ENCODE data around the gene FLT3.

The FLT3 gene

GRCh38 chr13:28001837-28002473, 98.4 kb downstream of the FLT3 start:
- DNase-seq, result no peak

GRCh38 chr13:28001049-28001448, 99.3 kb downstream of the FLT3 start:
- DNase-seq, result no peak

- no peak for DNase-seq
Observed at GRCh38 chr13:28000567-28000966, 99.8 kb downstream of the FLT3 start.

DNA sequence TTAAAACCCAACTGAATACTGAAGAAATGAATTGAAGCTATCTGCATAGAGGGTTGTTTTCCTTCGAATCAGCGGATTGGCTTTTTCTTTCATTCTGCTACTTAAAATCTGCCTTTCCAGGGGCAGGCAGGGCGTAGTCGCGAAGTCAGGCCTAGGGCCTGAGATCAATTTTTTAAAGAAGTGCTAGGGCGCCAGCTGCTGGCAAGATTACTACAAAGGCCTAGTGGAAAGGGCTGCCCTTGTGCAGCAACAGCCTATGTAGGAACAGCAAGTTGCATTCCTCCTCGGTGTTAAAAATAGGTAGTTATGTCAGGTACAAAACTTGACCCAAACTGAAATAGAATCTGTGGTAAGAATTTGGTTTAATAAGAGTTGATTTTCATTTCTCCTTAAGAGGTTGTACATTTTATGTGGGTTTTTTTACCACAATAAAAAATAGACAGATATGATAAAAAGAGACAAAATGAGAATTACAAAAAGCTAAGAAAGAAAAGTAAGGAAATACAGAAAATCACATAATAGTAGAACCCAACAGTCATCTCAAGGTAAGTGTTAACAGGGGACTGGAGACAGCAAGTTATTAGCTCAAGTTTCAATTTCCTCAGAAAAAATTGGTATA, 102.4 kb downstream of the FLT3 start:
- peak in 3 of 51 donors; percentile 1 to 14 (median 3) for DNase-seq

DNA sequence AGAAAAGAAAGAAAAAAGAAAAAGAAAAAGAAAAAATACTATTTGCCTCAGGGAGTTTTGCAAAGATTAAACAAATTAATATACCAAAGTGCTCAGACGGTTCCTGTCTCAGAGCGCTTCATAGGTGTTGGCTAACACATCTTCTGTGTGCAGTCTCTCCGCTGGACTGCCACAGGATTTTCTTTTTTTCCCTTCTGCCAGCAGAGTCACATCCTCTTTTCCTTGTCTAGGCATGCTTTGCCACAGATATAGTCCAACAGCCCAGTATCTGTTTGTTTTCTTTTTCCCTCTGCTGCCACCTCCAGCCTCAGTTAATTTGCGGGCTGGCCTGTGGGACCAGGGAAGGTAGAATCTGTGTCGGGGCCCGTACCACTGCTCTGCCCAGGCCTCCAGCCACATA, 108.5 kb downstream of the FLT3 start:
- DNase-seq, result no peak

DNA sequence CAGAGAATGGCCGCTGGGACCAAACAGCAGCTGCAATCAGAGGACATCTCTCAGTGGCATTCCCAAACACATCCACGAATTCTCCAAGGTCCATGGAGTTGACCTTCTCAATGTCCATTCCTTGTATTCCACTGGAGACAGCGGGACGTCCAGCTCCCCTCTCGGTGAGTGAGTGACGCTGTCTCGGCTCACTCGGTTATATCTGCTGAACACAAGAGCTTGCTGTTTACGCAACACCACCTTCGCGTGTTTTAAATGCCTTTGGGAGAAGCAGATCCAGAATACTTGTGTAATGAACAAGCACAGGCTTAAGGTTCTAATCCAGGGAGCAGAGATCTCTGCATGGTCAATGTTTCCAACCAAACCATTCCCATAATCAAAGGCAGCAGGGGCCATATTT, 111.9 kb downstream of the FLT3 start, which contains the start of gene URAD:
TSS of gene URAD (minus strand) at position 174 of the 400 bp plus-strand sequence. CDS start at position 118, 56 bp downstream.
- no peak for DNase-seq

DNA sequence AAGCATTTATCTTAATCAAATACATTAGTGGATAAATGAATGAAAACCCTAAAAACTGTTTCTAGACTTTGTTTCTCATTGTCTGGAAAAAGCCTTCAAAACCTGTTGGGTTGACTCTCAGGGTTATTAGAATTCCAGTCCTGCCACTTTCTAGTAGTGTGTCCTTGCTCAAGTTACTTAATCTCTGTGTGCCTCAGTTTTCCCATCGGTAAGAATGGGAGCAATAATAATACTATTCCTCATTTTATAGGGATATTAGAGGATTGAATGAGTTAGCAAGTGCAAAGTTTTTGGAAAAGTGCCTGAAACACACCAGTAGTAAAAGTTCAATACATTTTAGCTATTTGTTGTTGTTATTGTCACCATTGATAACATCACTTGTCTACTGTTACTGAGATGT, 114.8 kb downstream of the FLT3 start:
- no peak for DNase-seq

DNA sequence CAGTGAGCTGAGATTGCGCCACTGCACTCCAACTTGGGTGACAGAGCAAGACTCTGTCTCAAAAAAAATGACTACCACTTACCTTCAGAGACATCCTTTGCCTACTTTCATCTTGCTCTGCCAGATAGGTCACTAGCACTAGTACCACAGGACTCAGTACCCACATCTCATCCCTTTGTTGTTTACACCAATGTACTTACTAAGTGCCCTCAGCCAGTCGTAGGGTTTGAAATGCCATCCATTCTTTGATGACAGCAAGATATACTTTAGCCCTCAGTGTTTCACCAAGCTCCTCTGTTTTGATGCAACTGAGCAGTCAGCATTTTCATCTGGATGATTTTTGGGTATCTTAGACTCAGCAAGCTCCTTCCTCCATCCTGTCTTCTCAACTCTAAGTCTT, 118.0 kb downstream of the FLT3 start:
- DNase-seq, result no peak

DNA sequence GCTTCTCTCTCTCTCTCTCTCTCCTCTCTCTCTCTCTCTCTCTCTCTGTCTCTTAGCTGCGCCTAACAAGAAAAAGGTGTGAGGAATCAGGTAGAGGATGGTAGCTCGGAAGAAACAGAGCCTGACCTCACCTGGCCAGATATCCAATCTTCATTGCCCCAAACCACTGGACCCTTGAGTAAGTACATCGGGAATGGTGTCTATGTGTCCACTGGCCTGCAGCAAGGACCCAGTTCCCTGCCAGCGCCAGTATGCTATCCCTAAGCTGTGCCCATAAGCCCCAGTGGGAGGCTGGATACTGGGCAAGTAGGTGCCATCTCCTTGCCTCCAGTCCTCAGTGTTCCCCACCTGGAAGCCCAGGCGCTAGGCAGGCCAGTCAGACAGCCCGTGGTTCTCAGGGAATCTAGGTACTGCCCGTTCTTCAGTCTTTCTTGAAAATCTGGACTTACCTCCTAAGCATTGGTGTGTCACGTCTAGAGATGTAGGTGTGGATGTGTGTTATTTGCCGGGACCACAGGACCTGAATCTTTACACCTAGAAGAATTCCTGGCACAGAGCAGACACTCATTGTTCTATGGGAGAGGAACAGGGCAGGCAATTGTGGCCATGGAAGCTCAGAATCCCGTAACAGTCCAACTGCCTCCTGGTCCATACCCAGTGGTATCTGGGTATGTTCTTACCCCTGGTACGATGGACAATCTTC, 119.2 kb downstream of the FLT3 start:
- no peak for DNase-seq

DNA sequence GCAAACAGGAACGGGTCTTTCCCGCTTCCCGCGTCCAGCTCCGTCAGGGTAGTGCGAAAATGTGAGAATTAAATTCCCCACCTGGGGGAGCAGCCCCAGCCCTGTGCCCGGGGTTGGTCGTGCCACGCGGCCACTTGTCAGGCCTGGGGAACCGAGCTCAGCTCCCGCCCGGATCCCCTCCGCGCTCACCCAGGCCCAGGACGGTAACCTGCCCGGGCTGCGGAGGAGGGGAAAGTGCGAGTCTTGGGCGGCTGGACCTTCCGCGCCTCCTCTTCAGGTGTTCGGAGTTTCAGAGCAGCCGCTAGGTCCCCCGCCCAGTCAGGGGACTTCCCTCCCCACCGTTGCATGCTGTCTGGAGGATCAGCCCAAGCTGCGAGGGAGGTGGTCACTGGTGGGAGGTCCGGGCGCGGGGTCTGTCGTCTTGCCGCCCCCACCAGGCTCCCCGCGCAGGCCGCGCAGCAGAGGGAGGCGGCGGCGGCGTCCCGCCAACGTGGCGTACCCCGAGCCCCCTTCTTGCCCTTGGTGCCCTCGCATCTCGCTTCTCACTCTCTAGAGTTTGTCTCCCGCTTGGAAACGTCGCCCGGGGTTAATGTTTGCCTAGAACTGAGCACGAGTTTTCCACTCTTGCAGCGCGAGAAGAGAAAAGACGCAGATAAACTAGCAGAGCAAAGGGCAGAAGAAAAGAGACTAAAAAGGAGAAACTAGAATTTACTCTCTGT, 119.9 kb downstream of the FLT3 start:
- DNase-seq, result no peak

GRCh38 chr13:27979765-27980279, 120.6 kb downstream of the FLT3 start:
- no peak for DNase-seq

DNA sequence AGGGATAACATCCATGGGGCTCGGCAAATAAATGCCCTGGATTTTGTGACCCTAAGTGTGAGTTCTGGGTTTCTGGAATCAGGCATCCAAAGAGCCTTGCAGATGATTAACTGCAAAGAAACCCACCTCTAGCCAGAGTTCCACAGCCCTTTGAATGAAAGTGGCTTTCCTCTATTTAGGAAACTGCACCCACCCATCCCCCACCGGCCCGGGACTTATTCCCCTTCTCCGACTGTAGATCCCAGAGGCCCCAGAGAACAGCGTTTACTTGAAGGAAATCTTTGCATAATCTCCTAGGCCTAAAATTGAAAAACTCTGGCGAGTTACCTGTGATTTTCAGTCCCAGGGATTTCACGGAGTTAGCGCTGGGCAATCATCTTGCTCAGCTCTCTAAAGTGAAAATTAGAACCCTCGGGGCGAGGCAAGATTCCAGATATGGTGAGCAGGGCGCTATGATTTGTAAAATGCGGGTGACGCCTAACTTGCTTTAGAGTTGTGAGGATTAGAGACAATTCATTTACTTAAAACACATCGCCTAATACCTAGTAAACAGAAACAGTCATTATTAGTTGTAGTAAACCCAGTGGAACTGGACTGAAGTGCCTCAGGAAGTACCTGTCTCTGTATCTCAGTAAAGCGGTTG, 121.3 kb downstream of the FLT3 start:
- no peak for DNase-seq

DNA sequence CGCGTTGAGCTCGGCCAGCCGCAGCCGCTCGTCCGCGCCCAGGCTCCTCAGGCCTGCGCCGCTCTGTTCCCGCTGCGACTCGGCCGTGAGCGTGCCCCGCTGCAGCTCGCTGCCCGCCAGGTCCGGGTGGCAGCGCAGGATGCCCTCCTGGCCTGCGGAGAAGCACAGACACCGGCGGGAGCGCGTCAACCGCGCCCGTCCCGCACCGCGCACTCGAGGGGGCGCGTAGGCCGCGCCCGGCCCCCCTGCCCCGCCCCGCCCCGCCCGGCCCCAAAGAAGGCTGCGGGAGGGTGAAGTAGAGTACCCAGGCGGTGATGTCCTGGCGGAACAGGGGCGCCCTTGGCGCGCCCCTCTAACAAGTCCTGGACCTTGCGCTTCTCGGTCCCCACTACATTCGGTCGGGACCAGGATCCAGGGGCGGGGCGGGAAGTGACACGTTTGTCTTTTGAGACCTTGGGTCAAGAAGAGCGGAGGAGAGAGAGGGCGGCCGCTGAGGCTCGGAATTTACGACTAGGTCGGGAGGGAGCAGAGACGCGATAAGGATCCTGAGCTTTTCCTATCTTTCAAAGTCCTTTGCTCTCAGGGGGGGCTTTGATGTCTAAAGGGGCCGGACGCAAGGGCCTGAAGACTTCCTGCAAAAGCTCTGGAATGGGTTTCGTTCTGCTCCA, 121.9 kb downstream of the FLT3 start:
- DNase-seq, result no peak

- no peak for DNase-seq
Observed at GRCh38 chr13:27977476-27978300, 122.7 kb downstream of the FLT3 start.

DNA sequence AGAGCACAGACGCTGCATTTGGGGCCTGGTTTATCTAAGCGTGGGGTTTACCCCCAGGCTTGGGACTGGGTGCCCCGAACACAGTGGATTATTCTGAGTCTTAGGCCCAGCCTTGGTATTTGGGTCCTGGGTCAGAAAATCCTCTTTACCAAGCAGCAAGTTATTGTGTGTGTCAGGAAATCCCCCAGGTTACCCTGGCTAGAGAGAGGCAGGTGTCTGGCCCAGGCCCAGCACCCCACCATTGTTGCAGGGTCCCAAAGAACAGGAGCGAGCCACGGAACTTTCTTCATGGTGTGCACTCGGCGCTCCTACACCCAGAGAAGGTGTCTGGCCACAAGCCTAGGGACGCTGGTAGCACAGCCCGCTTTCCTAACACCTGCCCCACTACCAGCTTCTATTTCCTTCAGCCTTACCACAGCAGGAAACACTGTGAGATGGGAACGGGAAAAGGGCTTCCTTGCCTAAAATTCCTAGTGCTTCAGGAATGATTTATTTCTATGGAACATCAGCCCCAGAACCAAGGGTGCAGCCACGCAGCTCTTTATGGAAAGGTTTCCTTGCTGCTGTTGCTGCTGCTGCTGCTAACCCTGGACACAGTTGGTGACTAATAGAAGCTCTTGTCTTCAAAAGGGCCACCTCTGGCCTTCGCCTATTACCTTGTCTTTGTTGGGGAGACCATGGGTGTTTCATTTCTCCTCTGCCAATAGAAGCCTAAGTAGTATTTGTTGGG, 123.8 kb downstream of the FLT3 start:
- no peak for DNase-seq

- no peak for DNase-seq
Observed at GRCh38 chr13:27975564-27976361, 124.6 kb downstream of the FLT3 start.

- no peak for DNase-seq
Observed at GRCh38 chr13:27973961-27974662, 126.3 kb downstream of the FLT3 start.

- no peak for DNase-seq
Observed at GRCh38 chr13:27973291-27973690, 127.1 kb downstream of the FLT3 start.
